ES-I3 (cell line): ENCODE data around the gene RALB.
A peak's percentile ranks its signal among the peaks of the same experiment; 100 is the strongest.

Experiments
- H3K36me3 ChIP-seq: 2 replicates; pipeline ENCODE4 v1.6.1; 2013; ENCODE audit warnings: mild to moderate bottlenecking, low read length, control low read depth, moderate library complexity; ENCODE audit not compliant: insufficient read depth
- H3K4me1 ChIP-seq: 2 replicates; pipeline ENCODE4 v1.6.1; 2013; ENCODE audit warnings: mild to moderate bottlenecking, control low read depth, low read length; ENCODE audit not compliant: insufficient read depth
- H3K9ac ChIP-seq: 2 replicates; pipeline ENCODE4 v1.6.1; 2013; ENCODE audit warnings: low read depth, mild to moderate bottlenecking, low read length, moderate library complexity
- H3K9me3 ChIP-seq: 2 replicates; pipeline ENCODE4 v1.6.1; 2013; ENCODE audit warnings: mild to moderate bottlenecking, low read length, moderate library complexity; ENCODE audit not compliant: control insufficient read depth, insufficient read depth

Gene RALB

GRCh38 chr2:120342446-120342845 lies 89.8 kb downstream of the RALB start:
- no peak overlapping the region for H3K9ac ChIP-seq
- H3K36me3 ChIP-seq: no peaks in the 10 kb centered on the region

GRCh38 chr2:120343100-120343432 lies 90.4 kb downstream of the RALB start:
- Histone ChIP-seq H3K9me3 (no peaks in the 10 kb centered on the region), H3K9ac (no peak overlapping the region), H3K4me1 (peaks cover 4% of the 10 kb centered on the region), H3K36me3 (no peaks in the 10 kb centered on the region)

More at GRCh38 chr2:120342446-120342845, 89.8 kb downstream of the RALB start:
- no peaks in the 10 kb centered on the region; the same call in 1 of the 2 replicates for H3K4me1 ChIP-seq
- H3K9me3 ChIP-seq: no peaks in the 10 kb centered on the region

- H3K36me3 ChIP-seq: no peaks in the 10 kb centered on the region
- H3K4me1 ChIP-seq: peaks cover 7% of the 10 kb centered on the region
- H3K9ac ChIP-seq: peak overlapping the region; percentile 35; the same call in 1 of the 2 replicates
- no peaks in the 10 kb centered on the region for H3K9me3 ChIP-seq
Observed at GRCh38 chr2:120343433-120344105, 90.9 kb downstream of the RALB start.
